ELF-1 (cell line): ENCODE results near the gene B3GAT1.
"Not testable (repeated sequence)": the region's sequence is repeated elsewhere in the genome, so short reads cannot be mapped to it uniquely, and the experiment has no call there.

Experiments
- DNase-seq: peaks from one replicate; pipeline ENCODE4 v3.0.0-alpha.2; 2016; ENCODE audit warnings: low read depth, low spot score

B3GAT1 gene

DNA sequence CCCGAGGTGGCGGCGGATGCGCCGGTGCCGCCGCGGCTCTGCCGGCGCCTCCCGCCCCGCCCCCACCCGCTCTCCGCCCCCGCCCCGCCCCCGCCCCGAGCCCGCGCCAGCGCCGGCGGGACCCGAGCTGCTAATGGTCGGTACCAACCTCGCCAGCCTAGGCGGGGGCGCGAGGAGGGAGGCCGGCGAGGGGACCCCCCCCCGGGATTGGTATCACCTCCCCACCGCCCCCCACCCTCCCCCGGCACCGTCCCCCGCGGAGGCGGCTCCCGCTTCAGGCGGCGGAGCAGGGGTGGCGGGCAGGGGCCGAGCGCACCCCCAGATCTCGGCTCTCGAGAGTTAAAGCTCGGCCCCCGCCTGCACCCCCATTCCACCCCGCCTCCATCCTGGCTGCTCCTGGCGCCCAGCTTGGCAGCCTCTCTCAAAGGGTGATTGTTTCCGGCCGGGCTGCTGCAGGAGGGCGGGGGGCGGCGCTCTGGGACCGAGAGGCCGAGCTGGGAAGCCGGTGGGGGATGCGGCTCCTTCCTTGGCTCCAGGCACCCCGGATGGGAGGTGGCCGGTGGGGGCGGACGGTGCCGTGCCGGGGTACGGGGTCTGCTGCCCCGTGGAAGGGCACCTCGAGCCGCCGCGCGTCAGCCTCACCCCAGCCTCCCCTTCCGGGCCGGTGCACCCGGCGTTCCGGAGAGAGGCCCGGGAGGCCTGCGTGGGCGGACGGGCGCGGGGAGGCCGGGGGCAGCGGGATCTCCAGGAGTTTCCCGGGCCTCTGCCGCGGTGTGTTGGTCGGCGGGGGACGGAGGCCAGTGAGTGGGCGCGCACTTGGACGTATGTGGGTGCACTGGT is at the start of gene B3GAT1:
B3GAT1 (minus strand) TSS at position 40 of the 840 bp plus-strand sequence. CDS start 24,583 bp downstream, outside the sequence.
- no peak for DNase-seq

DNA sequence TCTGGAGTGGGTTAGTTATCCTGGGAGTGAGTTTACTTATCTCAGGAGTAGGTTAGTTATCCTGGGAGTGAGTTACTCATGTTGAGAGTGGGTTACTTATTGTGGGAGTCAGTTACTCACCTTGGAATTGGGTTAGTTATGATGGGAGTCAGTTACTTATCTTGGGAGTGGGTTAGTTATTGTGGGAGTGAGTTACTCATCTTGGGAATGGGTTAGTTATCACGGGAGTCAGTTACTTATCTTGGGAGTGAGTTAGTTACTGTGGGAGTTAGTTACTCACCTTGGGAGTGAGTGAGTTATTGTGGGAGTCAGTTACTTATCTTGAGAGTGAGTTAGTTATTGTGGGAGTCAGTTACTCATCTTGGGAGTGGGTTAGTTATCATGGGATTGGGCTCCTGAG is 49.6 kb upstream of the B3GAT1 start:
- DNase-seq = no peak

DNA sequence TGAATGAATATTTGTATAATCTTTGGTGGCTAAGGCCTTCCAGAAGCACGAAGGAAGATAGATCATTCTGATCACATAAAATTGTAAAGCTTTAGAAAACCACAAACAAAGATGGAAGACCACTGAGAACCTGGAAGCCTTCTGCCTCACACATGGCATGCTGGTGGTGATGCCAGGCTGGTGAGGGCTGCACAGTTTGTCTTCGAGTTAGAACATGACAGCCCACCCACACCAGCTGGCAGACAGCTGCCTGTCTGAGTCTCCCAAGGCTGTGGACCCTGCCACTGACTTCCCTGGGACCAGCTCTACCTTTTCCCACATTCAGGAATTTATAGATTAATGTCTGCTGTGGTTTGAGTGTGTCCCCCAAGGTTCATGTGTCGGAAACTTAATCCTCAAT is 48.8 kb upstream of the B3GAT1 start:
- DNase-seq = no peak

DNA sequence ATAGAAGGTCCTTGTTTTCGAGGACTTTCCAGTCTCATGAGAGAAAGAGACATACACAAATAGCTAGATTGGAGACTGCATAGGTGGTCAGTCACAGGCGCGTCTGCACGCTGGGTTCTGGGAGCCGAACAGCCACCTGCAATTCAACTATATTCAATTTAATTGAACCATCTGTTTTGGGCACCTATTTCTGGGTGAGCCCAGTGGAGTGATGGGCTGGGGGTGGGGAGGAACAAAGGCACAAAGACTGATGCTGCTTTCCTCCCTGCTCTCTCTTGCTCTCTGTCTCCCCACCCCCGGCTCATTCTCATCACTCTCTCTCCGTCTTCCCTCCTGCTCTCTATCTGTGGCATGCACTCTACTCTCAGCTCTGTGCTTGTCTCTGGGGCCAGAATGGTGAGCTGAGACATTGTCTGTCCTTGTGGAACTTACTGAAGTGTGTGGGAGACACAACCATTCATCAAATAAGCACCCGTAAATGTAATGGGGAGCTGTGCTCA is 48.1 kb upstream of the B3GAT1 start:
- DNase-seq = no peak

- no peak for DNase-seq
Measured at GRCh38 chr11:134459246-134460061, 47.4 kb upstream of the B3GAT1 start.

- DNase-seq = not testable (repeated sequence)
Measured at GRCh38 chr11:134457411-134458007, 45.5 kb upstream of the B3GAT1 start.

DNA sequence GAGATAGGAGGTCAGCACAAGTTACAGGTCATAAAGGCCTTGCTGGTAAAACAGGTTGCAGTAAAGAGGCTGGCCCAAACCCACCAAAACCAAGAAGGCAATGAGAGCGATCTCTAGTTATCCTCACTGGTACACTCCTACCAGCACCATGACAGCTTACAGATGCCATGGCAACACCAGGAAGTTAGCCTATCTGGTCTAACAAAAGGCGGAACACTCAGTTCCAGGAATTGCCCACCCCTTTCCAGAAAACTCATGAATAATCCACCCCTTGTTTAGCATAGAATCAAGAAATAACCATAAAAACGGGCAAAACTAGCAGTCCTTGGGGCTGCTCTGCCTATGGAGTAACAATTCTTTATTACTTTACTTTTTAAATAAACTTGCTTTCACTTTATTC is 43.5 kb upstream of the B3GAT1 start:
- no peak for DNase-seq

DNA sequence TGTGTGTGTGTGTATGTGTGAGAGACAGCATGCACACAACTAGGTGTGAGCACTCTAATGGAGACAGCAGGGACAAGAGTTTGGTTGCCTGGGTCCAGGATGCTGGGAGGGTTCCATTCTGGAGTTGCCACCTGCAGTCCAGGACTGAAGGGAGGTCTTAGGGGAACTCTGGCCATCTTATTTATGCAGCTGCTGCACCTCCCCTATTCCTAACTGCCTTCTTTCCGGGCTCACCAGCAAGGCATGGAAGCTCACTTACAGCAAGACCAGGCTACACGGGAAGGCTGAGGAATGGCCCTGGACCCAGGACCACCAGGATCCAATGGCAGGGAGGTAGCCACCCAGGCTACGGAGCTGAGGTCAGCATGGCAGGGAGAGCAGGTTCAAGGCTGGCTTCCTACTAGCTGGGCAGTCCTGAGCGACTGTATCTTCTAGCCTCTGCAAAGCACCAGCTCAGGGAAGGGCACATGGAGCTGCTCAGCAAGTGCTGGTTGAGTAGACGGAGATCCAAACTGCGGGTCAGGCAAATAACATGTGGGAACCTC is 42.2 kb upstream of the B3GAT1 start:
- DNase-seq = no peak

DNA sequence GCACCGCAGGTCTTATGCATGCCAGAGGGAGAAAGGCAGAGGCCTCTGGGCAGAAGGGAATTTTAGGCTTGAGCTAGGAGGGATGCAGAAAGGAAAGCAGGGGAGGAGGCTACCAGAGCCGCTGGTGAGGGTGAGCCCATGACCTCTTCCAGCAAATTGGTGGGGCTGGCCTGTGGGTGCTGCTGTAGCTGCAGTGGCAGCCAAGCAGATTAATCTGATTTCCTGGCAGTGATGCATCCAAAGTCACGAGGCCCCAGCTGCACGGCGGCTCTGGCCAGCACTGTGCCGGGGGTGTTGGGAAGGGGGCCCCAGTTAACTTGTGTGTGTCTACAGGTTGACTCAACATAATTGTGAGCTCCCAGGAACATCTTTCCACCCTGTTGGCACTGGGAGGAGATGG is 41.4 kb upstream of the B3GAT1 start:
- DNase-seq = no peak

- no peak for DNase-seq
Measured at GRCh38 chr11:134452838-134453155, 40.8 kb upstream of the B3GAT1 start.

DNA sequence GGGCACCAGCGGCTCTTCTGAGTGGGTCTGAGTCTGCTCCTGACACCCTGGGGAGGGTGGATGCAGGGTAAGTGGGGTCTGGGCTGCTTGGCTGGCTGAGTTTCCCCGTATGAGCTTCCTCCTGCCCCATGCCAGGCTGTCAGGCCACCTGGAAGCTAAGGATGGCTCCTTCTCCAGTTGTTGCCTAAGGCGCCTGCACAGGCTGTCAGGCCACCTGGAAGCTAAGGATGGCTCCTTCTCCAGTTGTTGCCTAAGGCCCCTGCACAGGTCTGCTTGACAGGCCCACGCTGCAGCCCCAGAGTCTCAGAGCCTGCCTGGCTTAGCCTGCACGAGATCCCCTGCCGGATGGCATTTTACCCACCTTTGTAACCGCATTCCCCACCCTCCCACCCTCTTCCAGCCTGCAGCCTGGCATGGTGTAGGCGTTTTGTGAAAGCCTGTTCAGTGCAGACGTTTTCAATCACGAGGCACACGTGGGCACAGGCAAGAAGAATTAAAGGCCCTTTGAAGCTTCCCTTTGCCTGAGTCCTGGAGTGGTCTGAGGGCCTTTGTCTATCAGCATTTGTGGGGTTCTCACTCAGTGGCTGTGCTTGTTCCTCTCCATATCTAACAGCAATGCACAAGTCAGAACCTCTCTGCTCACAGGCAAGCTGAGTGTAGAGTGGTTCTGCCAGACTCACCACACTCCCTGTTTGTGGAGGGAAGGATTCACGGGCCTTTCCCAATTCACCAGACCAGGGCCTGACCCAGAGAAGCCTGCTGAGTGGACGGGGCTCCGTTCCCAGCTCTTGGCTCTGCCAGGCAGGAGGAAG is 40.2 kb upstream of the B3GAT1 start:
- no peak for DNase-seq

GRCh38 chr11:134450186-134450585 is 38.1 kb upstream of the B3GAT1 start:
- no peak for DNase-seq

GRCh38 chr11:134449713-134450112 is 37.7 kb upstream of the B3GAT1 start:
- DNase-seq = peak; percentile 6

- no peak for DNase-seq
Measured at GRCh38 chr11:134449051-134449450, 37.0 kb upstream of the B3GAT1 start.

DNA sequence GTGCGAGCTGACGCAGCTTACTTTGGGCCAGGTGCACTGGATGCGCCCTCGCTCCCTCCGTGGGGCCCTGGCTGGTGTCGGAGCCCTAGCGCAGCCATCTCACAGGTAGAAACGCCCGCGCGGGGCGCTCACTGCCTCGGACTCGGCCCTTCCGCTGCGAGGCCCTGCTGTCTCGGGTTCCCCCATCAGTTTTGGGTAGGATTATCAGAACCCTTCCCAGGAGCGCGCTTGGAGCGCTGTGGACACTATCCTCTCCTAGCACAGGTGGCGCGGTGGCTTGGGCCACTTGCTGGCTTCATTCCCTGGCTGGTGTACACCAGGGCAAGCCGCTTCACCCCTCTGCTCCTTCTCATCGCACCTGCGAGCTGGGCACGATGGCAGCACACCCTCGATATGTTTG is 35.7 kb upstream of the B3GAT1 start:
- DNase-seq = no peak

DNA sequence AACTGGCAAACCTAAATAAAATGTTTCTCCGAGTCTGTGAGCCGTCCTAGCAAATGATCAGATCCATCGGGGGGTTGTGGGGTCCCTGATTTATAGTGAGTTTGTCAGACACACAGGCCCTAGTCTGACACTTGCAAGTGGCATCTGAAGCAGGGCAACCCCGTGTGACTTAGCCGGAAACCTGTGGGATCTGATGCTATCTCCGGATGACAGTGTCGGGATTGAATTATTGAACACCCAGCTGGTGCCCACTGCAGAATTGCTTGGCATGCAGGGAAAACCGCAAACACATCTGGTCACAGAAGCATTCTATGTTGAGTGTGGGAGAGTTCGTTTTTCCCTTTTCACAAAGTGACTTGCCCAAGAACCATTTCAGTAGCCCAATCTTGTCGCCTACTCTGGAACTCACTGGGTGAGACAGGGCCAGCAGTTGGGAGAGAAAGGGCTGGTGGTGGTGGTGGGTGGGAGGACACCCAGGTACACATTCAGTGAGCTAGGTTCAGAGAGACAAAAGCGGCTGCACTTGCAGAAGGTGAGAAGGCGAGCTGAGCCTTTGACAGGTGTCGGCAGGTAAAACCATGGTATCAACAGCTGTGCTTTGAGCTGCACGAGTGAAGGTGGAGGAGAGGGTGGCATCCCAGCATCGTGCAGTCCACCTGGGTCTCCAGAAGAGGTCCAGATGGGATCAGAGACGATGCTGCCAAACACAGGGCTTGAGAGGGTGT is 33.7 kb upstream of the B3GAT1 start:
- no peak for DNase-seq

DNA sequence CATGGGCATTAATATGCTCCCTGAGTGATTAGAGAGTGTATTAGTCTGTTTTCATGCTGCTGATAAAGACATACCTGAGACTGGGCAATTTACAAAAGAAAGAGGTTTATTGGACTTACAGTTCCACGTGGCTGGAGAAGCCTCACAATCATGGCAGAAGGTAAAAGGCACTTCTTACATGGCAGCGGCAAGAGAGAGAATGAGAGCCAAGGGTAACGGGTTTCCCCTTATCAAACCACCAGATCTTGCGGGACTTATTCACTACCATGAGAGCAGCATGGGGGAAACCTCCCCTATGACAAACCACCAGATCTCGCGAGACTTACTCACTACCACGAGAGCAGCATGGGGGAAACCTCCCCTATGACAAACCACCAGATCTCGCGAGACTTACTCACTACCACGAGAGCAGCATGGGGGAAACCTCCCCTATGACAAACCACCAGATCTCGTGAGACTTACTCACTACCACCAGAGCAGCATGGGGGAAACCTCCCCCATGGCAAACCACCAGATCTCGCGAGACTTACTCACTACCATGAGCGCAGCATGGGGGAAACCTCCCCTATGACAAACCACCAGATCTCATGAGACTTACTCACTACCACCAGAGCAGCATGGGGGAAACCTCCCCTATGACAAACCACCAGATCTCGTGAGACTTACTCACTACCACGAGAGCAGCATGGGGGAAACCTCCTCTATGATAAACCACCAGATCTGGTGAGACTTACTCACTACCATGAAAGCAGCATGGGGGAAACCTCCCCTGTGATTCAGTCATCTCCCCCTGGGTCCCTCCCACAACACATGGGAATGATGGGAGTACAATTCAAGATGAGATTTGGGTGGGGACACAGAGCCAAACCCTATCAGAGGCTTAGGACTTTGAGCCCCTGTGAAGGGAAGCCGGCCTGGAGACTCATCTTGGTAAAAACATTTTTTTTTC is 32.4 kb upstream of the B3GAT1 start:
- DNase-seq = not testable (repeated sequence)

DNA sequence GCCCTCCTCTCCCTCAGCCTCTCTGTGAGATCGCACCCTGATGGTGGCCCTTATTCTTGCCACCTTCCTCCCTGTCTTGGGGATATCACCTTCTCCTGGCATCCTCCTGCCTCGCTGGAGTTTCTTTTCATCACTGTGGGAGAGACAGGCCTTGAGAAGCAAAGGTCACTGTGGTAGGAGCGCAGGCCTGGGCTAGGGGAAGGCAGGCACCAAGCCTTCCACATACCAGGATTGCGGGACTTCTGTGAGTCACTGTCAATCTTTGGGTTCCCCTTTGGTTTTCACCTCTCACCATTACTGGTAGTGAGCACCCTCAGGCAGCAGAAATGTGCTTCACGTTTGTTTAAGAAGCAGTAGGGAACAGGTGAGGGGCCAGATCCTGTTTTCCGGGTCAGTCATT is 31.2 kb upstream of the B3GAT1 start:
- DNase-seq = no peak

DNA sequence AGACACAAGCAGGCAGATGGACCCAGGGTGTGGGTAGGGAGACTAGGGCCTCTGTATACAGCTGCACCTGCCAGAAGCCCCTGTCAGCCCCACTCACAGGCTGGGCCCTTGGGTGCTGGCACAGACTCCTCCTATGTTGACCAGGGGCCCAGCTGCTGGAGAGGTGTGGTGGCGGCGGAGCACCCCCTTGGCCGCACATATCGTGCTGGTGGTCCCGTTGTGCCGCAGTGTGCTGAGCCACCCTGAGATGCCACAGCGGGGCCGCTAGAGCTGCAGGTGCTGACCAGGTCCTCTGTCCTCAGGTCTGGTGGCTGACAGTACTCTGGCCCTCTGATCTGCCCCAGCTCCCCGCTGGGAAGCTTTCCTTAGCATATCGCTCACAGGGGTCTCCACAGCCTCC is 30.2 kb upstream of the B3GAT1 start:
- no peak for DNase-seq
